Neuronal stem cell (in vitro differentiated cells): Measurements from ENCODE around the gene ACTR8.

Experiments
- DNase-seq: peaks from one replicate; pipeline ENCODE4 v3.0.0-alpha.2; 2013; ENCODE audit warnings: low spot score
- H2AFZ ChIP-seq: one replicate; pipeline ENCODE4 v1.6.1; 2013; ENCODE audit warnings: mild to moderate bottlenecking, low read length, inconsistent platforms
- H2AK5ac ChIP-seq: 2 replicates; pipeline ENCODE4 v1.6.1; 2013; ENCODE audit warnings: low read depth, mild to moderate bottlenecking, inconsistent platforms, low read length, moderate library complexity, mixed read lengths
- H2BK120ac ChIP-seq: 2 replicates; pipeline ENCODE4 v1.6.1; 2013; ENCODE audit warnings: low read depth, mild to moderate bottlenecking, inconsistent platforms, low read length, moderate library complexity, mixed read lengths
- H2BK12ac ChIP-seq: one replicate; pipeline ENCODE4 v1.6.1; 2013; ENCODE audit warnings: low read length, inconsistent platforms
- H2BK15ac ChIP-seq: 2 replicates; pipeline ENCODE4 v1.6.1; 2013; ENCODE audit warnings: mild to moderate bottlenecking, low read length, inconsistent platforms, mixed read lengths
- H2BK5ac ChIP-seq: one replicate; pipeline ENCODE4 v1.6.1; 2013; ENCODE audit warnings: inconsistent platforms, mild to moderate bottlenecking, low read length, moderate library complexity
- H3K14ac ChIP-seq: one replicate; pipeline ENCODE4 v1.6.1; 2013; ENCODE audit warnings: low read length, inconsistent platforms
- H3K18ac ChIP-seq: 2 replicates; pipeline ENCODE4 v1.6.1; 2013; ENCODE audit warnings: low read length, inconsistent platforms
- H3K23ac ChIP-seq: 2 replicates; pipeline ENCODE4 v1.6.1; 2013; ENCODE audit warnings: low read depth, mild to moderate bottlenecking, mixed read lengths, low read length, inconsistent platforms; ENCODE audit not compliant: poor library complexity
- H3K27ac ChIP-seq: replicated peaks from 3 replicates; pipeline ENCODE4 v1.5.1; 2013; ENCODE audit warnings: low read length, inconsistent platforms
- H3K27me3 ChIP-seq, 3 experiments: 2 replicates each; pipeline ENCODE4 v1.6.1; 2013; ENCODE audit warnings: low read length in 3 of 3, mild to moderate bottlenecking in 2 of 3, inconsistent platforms in 1 of 3, low read depth in 1 of 3, mixed read lengths in 1 of 3, moderate library complexity in 1 of 3; ENCODE audit not compliant: control insufficient read depth in 3 of 3, insufficient read depth in 3 of 3
- H3K36me3 ChIP-seq, 2 donors: replicated peaks in 1 of 2; 2 replicates each; pipeline ENCODE4 v1.6.1; 2013; ENCODE audit warnings: low read length in 2 of 2; ENCODE audit not compliant: control insufficient read depth in 2 of 2, insufficient read depth in 2 of 2
- H3K4ac ChIP-seq: 2 replicates; pipeline ENCODE4 v1.6.1; 2013; ENCODE audit warnings: inconsistent platforms, mild to moderate bottlenecking, low read length, moderate library complexity
- H3K4me1 ChIP-seq, 2 donors: 1 replicate in 1 of 2; 2 replicates in 1 of 2; pipeline ENCODE4 v1.6.1; 2013; ENCODE audit warnings: low read length in 2 of 2, low read depth in 1 of 2; ENCODE audit not compliant: control insufficient read depth in 2 of 2, insufficient read depth in 1 of 2
- H3K4me2 ChIP-seq: one replicate; pipeline ENCODE4 v1.6.1; 2013; ENCODE audit warnings: mild to moderate bottlenecking, low read length, inconsistent platforms; ENCODE audit not compliant: insufficient read depth, poor library complexity, severe bottlenecking
- H3K4me3 ChIP-seq, 2 donors: 2 replicates each; pipeline ENCODE4 v1.5.1; 2013; ENCODE audit warnings: low read length in 2 of 2, mild to moderate bottlenecking in 2 of 2, inconsistent platforms in 1 of 2, moderate library complexity in 1 of 2
- H3K79me1 ChIP-seq: one replicate; pipeline ENCODE4 v1.6.1; 2013; ENCODE audit warnings: low read depth, mild to moderate bottlenecking, inconsistent platforms, low read length, moderate library complexity
- H3K9ac ChIP-seq: one replicate; pipeline ENCODE4 v1.6.1; 2013; ENCODE audit warnings: mild to moderate bottlenecking, low read depth, low read length, inconsistent platforms; ENCODE audit not compliant: poor library complexity
- H3K9me3 ChIP-seq, 2 donors: replicated peaks in 1 of 2; 2 replicates each; pipeline versions ENCODE3 to v1.6.1; 2013; ENCODE audit warnings: low read length in 2 of 2, mild to moderate bottlenecking in 2 of 2, inconsistent platforms in 1 of 2, low read depth in 1 of 2, mixed read lengths in 1 of 2, moderate library complexity in 1 of 2; ENCODE audit not compliant: control insufficient read depth in 2 of 2, insufficient read depth in 1 of 2
- H4K8ac ChIP-seq: one replicate; pipeline ENCODE4 v1.6.1; 2013; ENCODE audit warnings: low read depth, mild to moderate bottlenecking, inconsistent platforms, low read length, moderate library complexity
- H4K91ac ChIP-seq: one replicate; pipeline ENCODE4 v1.6.1; 2013; ENCODE audit warnings: low read length, low read depth, mild to moderate bottlenecking, inconsistent platforms; ENCODE audit not compliant: poor library complexity
- WGBS, 2 donors: extraction: QIAGEN DNeasy Blood & Tissue Kit; methylation state at CpG; one replicate each; pipeline ENCODE4 v1.1.7; 2013; ENCODE audit warnings: missing lambda C conversion rate in 2 of 2, mixed read lengths in 1 of 2; ENCODE audit not compliant: insufficient read length in 2 of 2, insufficient replicate concordance in 1 of 2; ENCODE audit errors: extremely low coverage in 2 of 2; 5-methylcytosine and 5-hydroxymethylcytosine counted together

The ACTR8 gene

GRCh38 chr3:53820756-53821580, 61.0 kb downstream of the ACTR8 start:
- Histone ChIP-seq H2BK15ac (no peak overlapping the region), H3K79me1 (peaks cover 3% of the 10 kb centered on the region), H3K18ac (peak overlapping the region; percentile 11), H2BK12ac (no peak overlapping the region), H2BK120ac (no peak overlapping the region), H3K14ac (no peak overlapping the region), H3K4me2 (no peak overlapping the region), H2BK5ac (no peak overlapping the region), H3K23ac (peak overlapping the region; percentile 25), H3K27ac (no peak overlapping the region), H4K91ac (no peak overlapping the region), H3K27me3 (no peaks in the 10 kb centered on the region), H3K4me1 (no peaks in the 10 kb centered on the region), H3K36me3 (peaks cover 7 to 33% of the 10 kb centered on the region in 2 donors), H2AFZ (no peak overlapping the region), H4K8ac (no peak overlapping the region), H2AK5ac (no peak overlapping the region), H3K9ac (peak overlapping the region; percentile 17), H3K4ac (no peak overlapping the region), H3K4me3 (no peak overlapping the region), H3K9me3 (no peaks in the 10 kb centered on the region)
- no peak for DNase-seq
- no CpG with 5 or more reads among the region's 21 CpGs for WGBS, 2 donors

GRCh38 chr3:53820084-53820483, 61.9 kb downstream of the ACTR8 start:
- Histone ChIP-seq H3K27ac (no peak overlapping the region), H3K4ac (no peak overlapping the region), H2BK120ac (no peak overlapping the region), H3K36me3 (peaks cover 7 to 33% of the 10 kb centered on the region in 2 donors), H4K91ac (no peak overlapping the region), H3K18ac (no peak overlapping the region), H3K4me1 (no peaks in the 10 kb centered on the region), H2BK15ac (no peak overlapping the region), H3K9me3 (no peaks in the 10 kb centered on the region), H3K79me1 (peaks cover 3% of the 10 kb centered on the region), H3K4me2 (no peak overlapping the region), H2AK5ac (no peak overlapping the region), H3K27me3 (no peaks in the 10 kb centered on the region), H2BK5ac (no peak overlapping the region), H3K23ac (no peak overlapping the region), H3K9ac (no peak overlapping the region), H2AFZ (no peak overlapping the region), H3K14ac (no peak overlapping the region), H4K8ac (no peak overlapping the region), H3K4me3 (no peak overlapping the region), H2BK12ac (no peak overlapping the region)
- WGBS, 2 donors = no CpG with 5 or more reads among the region's 5 CpGs
- no peak for DNase-seq

- H4K8ac ChIP-seq = no peak overlapping the region
- H3K79me1 ChIP-seq = peaks cover 3% of the 10 kb centered on the region
- H2AFZ ChIP-seq = no peak overlapping the region
- no peak overlapping the region for H3K4ac ChIP-seq
- no peak overlapping the region for H2BK120ac ChIP-seq
- no peak overlapping the region for H3K4me3 ChIP-seq
- no peak overlapping the region for H2BK15ac ChIP-seq
- H3K18ac ChIP-seq = no peak overlapping the region
- no peak for DNase-seq
- WGBS, 2 donors = no CpG with 5 or more reads among the region's 14 CpGs
- no peaks in the 10 kb centered on the region for H3K4me1 ChIP-seq
- H3K9me3 ChIP-seq = no peaks in the 10 kb centered on the region
- H3K9ac ChIP-seq = no peak overlapping the region
- peak overlapping the region; percentile 5 for H3K14ac ChIP-seq
- H3K27ac ChIP-seq = no peak overlapping the region
- H2AK5ac ChIP-seq = no peak overlapping the region
- H2BK12ac ChIP-seq = no peak overlapping the region
- H3K23ac ChIP-seq = no peak overlapping the region
- H3K4me2 ChIP-seq = no peak overlapping the region
- H2BK5ac ChIP-seq = no peak overlapping the region
- no peak overlapping the region for H4K91ac ChIP-seq
- H3K27me3 ChIP-seq = no peaks in the 10 kb centered on the region
- H3K36me3 ChIP-seq = peaks cover 7 to 33% of the 10 kb centered on the region in 2 donors
Observed at GRCh38 chr3:53819163-53819868, 62.6 kb downstream of the ACTR8 start.
